ENCODE measurements around the gene ABCB8.
"Not testable (repeated sequence)": the region's sequence is repeated elsewhere in the genome, so short reads cannot be mapped to it uniquely, and the experiment has no call there.

Gene ABCB8

GRCh38 chr7:150998341-150998740, 29.9 kb upstream of the ABCB8 start:
- DNase-seq (ENCODE audit: low read depth in 3 of 3), result no peak

GRCh38 chr7:150999001-150999400, 29.2 kb upstream of the ABCB8 start:
- no peak for DNase-seq (ENCODE audit: low read depth in 3 of 3)

- no peak for DNase-seq (ENCODE audit: low read depth in 3 of 3)
Measured at GRCh38 chr7:150999497-151000230, 28.6 kb upstream of the ABCB8 start.

GRCh38 chr7:151000897-151001495, 27.3 kb upstream of the ABCB8 start:
- no peak for DNase-seq (ENCODE audit: low read depth in 3 of 3)

- no peak for DNase-seq (ENCODE audit: low read depth in 3 of 3)
Measured at GRCh38 chr7:151001546-151001945, 26.7 kb upstream of the ABCB8 start.

- DNase-seq (ENCODE audit: low read depth in 3 of 3), result no peak
Measured at GRCh38 chr7:151003572-151003971, 24.7 kb upstream of the ABCB8 start.

- no peak for DNase-seq (ENCODE audit: low read depth in 3 of 3)
Measured at GRCh38 chr7:151005566-151005965, 22.7 kb upstream of the ABCB8 start.

GRCh38 chr7:151006590-151007300, 21.5 kb upstream of the ABCB8 start:
- DNase-seq (ENCODE audit: low read depth in 3 of 3), result no peak

- DNase-seq (ENCODE audit: low read depth in 3 of 3), result no peak
Measured at GRCh38 chr7:151007469-151007898, 20.8 kb upstream of the ABCB8 start.

- no peak for DNase-seq (ENCODE audit: low read depth in 3 of 3)
Measured at GRCh38 chr7:151008143-151008510, 20.1 kb upstream of the ABCB8 start.

- peak; percentile 64 to 83 (median 78) for DNase-seq (ENCODE audit: low read depth in 3 of 3)
Measured at GRCh38 chr7:151008511-151009323, 19.5 kb upstream of the ABCB8 start.

GRCh38 chr7:151009327-151010036, 18.8 kb upstream of the ABCB8 start:
- DNase-seq (ENCODE audit: low read depth in 3 of 3), result no peak

- no peak for DNase-seq (ENCODE audit: low read depth in 3 of 3)
Measured at GRCh38 chr7:151010037-151010306, 18.3 kb upstream of the ABCB8 start.

GRCh38 chr7:151010307-151011096, 17.7 kb upstream of the ABCB8 start:
- no peak for DNase-seq (ENCODE audit: low read depth in 3 of 3)

GRCh38 chr7:151011097-151011409, 17.2 kb upstream of the ABCB8 start:
- no peak for DNase-seq (ENCODE audit: low read depth in 3 of 3)

- not testable (repeated sequence) for DNase-seq (ENCODE audit: low read depth in 3 of 3)
Measured at GRCh38 chr7:151011616-151012015, 16.6 kb upstream of the ABCB8 start.

GRCh38 chr7:151012031-151012692, 16.1 kb upstream of the ABCB8 start:
- DNase-seq (ENCODE audit: low read depth in 3 of 3), result no peak

- no peak for DNase-seq (ENCODE audit: low read depth in 3 of 3)
Measured at GRCh38 chr7:151012911-151013347, 15.3 kb upstream of the ABCB8 start.

- no peak for DNase-seq (ENCODE audit: low read depth in 3 of 3)
Measured at GRCh38 chr7:151013356-151013732, 14.9 kb upstream of the ABCB8 start.

- peak; percentile 80 to 83 (median 81) for DNase-seq (ENCODE audit: low read depth in 3 of 3)
Measured at GRCh38 chr7:151013733-151014497, 14.3 kb upstream of the ABCB8 start.

All from stimulated activated CD4-positive, alpha-beta T cell treated with anti-CD3 and anti-CD28 coated beads, TNF-alpha, amount 100 ng/mL, for 48 hours (primary cell).